Dermis blood vessel endothelial cell (primary cell): ENCODE results near the gene ARHGEF1. TPM values are rescaled to one million over a fixed set of nuclear protein-coding genes. Genes with fewer than 3 reads are reported as not detected.

Experiments
- DNase-seq: peaks from one replicate; pipeline ENCODE4 v3.0.0; 2010
- total RNA-seq: library from RNA; depleted of rRNA; stranded (reverse); fragments of >200 nt; gene quantifications from 2 replicates; pipeline ENCODE4 v1.2.3, GENCODE V29; 2014

The ARHGEF1 gene
- total RNA-seq, 1 donor from 2014 or later, result 53.8 TPM

- peak; percentile 96 for DNase-seq
These were observed 1.1 kb downstream of the ARHGEF1 start for GRCh38 chr19:41883821-41884733.

- no peak for DNase-seq
These were observed 4.1 kb downstream of the ARHGEF1 start for GRCh38 chr19:41886761-41887710.

GRCh38 chr19:41887711-41888382 is 4.9 kb downstream of the ARHGEF1 start:
- no peak for DNase-seq

- DNase-seq, result no peak
These were observed 5.9 kb downstream of the ARHGEF1 start for GRCh38 chr19:41888926-41889325.

- DNase-seq, result no peak
These were observed 6.9 kb downstream of the ARHGEF1 start for GRCh38 chr19:41889896-41890295.

- no peak for DNase-seq
These were observed 8.0 kb downstream of the ARHGEF1 start for GRCh38 chr19:41890936-41891335.

- no peak for DNase-seq
These were observed 9.4 kb downstream of the ARHGEF1 start for GRCh38 chr19:41892173-41892902.

GRCh38 chr19:41893899-41894298 is 10.9 kb downstream of the ARHGEF1 start:
- DNase-seq, result no peak

- DNase-seq, result no peak
These were observed 11.4 kb downstream of the ARHGEF1 start for GRCh38 chr19:41894350-41894749.

GRCh38 chr19:41895745-41896580 is 13.0 kb downstream of the ARHGEF1 start:
- DNase-seq, result no peak

GRCh38 chr19:41896581-41896942 is 13.6 kb downstream of the ARHGEF1 start:
- no peak for DNase-seq

- no peak for DNase-seq
These were observed 14.2 kb downstream of the ARHGEF1 start for GRCh38 chr19:41897181-41897580.

- DNase-seq, result no peak
These were observed 14.8 kb downstream of the ARHGEF1 start for GRCh38 chr19:41897820-41898219.

- DNase-seq, result no peak
These were observed 15.3 kb downstream of the ARHGEF1 start for GRCh38 chr19:41898235-41898634.

- DNase-seq, result no peak
These were observed 18.9 kb downstream of the ARHGEF1 start for GRCh38 chr19:41901707-41902360.

GRCh38 chr19:41902594-41902993 is 19.6 kb downstream of the ARHGEF1 start:
- no peak for DNase-seq

- no peak for DNase-seq
These were observed 20.4 kb downstream of the ARHGEF1 start for GRCh38 chr19:41903193-41903953.

- DNase-seq, result no peak
These were observed 21.3 kb downstream of the ARHGEF1 start for GRCh38 chr19:41904118-41904870.
